GM20000 (cell line): ENCODE data around the gene BICDL1.
"Not testable (repeated sequence)": the region's sequence is repeated elsewhere in the genome, so short reads cannot be mapped to it uniquely, and the experiment has no call there.

ENCODE experiments used
- DNase-seq: peaks from one replicate; pipeline ENCODE4 v3.0.0; 2012; ENCODE audit warnings: low spot score
- TF ChIP-seq, protein P1 (sequence below): IDR thresholded peaks from 2 replicates; pipeline ENCODE4 v1.5.1; 2012; ENCODE audit warnings: mild to moderate bottlenecking, control low read depth; ENCODE audit errors: extremely low read depth, missing control alignments

BICDL1 gene

DNA sequence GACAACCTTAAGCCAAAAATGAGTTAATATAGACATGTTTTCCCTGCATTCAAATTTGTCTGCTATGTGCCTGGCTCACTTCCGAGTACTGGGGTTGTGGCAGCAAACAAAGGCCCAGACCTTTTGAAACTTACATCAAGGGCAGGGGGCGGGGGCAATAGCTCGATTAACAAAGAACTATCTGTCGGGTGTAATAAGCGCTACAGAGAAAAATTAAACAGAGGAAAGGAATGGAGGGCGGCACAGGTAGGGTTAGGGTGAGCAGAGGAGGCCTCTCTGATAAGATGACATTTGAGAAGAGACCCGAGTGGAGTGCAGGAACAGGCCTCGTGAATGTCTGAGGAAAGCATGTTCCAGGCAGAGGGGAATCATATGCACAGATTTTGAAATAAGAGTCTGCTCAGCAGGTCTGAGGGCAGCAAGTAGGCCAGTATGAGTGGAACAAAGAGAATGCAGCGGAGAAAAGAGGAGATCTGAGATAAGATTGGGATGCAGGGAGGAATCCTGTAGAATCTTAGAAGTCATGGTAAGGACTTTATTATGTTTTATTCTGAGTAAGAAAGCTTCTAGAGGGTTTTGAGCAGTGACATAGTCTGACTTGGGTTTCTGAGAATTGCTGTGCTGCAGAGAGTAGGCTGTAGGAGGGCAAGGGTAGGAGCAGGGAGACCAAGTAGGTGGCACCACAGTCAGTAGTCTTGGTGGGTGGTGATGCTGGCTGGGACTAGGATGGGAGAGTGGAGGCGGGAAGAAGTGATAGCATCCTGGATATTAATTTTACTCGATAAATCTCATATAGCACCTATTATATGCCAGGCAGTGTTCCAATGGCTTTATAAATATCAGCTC lies 52.6 kb downstream of the BICDL1 start:
- DNase-seq = no peak
- TF ChIP-seq, protein P1, sequence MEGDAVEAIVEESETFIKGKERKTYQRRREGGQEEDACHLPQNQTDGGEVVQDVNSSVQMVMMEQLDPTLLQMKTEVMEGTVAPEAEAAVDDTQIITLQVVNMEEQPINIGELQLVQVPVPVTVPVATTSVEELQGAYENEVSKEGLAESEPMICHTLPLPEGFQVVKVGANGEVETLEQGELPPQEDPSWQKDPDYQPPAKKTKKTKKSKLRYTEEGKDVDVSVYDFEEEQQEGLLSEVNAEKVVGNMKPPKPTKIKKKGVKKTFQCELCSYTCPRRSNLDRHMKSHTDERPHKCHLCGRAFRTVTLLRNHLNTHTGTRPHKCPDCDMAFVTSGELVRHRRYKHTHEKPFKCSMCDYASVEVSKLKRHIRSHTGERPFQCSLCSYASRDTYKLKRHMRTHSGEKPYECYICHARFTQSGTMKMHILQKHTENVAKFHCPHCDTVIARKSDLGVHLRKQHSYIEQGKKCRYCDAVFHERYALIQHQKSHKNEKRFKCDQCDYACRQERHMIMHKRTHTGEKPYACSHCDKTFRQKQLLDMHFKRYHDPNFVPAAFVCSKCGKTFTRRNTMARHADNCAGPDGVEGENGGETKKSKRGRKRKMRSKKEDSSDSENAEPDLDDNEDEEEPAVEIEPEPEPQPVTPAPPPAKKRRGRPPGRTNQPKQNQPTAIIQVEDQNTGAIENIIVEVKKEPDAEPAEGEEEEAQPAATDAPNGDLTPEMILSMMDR = no peak

DNA sequence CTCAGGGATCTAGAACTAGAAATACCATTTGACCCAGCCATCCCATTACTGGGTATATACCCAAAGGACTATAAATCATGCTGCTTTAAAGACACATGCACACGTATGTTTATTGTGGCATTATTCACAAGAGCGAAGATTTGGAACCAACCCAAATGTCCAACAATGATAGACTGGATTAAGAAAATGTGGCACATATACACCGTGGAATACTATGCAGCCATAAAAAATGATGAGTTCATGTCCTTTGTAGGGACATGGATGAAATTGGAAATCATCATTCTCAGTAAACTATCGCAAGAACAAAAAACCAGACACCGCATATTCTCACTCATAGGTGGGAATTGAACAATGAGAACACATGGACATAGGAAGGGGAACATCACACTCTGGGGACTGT lies 56.3 kb downstream of the BICDL1 start:
- not testable (repeated sequence) for DNase-seq

DNA sequence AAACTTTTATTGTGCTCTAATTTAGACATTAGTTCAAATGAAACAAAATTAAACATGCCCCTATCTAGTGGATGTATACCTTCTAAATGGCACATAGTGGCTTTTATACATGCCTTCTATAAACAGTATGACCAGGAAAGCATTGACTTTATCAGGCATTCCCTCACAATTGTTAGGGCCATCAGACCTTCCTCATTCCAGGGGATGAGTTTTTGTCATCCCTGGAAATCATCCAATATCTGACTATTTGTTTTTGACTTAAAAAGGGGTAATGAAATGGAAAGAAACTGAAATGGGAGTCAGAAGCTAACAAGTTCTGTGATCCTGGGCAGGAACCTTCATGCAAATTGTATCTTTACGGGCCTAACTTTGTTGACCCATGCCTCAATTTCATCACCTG lies 58.0 kb downstream of the BICDL1 start:
- DNase-seq = no peak

DNA sequence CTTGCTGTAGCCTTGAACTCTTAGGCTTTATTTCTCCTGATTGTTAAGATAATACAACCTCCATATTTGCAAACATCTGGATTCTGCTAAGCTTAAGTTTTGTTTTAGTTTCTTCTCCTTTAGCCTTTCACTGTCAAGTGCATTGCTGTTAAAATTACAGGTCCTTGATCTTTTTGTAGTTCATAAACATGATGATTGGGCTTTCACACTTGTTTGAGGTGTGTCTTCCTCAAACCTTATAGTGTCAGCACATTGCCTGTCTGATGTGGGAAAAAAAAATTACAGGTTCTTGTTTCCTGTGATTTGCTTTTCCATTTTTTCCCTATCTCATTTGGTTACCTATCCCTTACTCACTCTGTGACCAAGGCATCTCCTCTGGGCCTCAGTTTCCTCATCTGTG lies 59.2 kb downstream of the BICDL1 start:
- DNase-seq = no peak
- TF ChIP-seq, protein P1 = no peak

More for the DNA sequence above, 58.0 kb downstream of the BICDL1 start:
- TF ChIP-seq, protein P1 = no peak

DNA sequence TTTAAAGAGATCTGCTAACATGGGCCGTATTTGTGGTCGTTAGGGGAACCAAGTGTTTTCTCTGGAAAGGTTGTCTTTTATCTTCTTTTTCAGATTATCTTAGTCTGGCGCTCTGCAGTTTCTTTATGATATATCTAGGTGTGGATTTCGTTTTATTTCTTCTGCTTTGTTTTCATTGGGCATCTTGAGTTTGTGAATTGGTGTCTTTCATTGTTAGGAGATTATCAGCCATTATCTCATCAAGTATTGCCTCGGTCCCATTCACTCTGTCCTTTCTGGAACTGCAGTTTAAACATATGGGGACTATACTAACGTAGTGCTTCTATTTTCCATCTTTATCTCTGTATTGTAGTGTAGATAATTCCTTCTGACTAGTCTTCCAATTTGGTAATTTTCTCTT lies 60.4 kb downstream of the BICDL1 start:
- TF ChIP-seq, protein P1 = no peak
- no peak for DNase-seq

DNA sequence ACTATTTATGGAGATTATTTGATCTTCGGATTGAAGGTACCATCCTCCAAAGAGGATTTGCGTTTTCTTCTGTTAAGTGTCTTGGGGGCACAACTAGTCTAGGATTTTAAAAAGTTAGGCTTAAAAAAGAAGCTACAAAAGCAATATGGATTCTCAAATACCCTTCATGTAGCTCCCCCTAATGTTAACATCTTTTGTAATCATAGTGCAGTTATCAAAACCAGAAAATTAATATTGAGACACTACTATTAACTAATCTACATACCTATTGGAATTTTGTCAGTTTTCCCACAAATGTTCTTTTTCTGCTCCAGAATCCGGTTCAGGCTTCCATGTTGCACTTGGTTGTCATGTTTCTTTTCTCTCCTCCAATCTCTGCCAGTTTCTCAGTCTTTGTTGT lies 62.5 kb downstream of the BICDL1 start:
- TF ChIP-seq, protein P1 = no peak
- no peak for DNase-seq

DNA sequence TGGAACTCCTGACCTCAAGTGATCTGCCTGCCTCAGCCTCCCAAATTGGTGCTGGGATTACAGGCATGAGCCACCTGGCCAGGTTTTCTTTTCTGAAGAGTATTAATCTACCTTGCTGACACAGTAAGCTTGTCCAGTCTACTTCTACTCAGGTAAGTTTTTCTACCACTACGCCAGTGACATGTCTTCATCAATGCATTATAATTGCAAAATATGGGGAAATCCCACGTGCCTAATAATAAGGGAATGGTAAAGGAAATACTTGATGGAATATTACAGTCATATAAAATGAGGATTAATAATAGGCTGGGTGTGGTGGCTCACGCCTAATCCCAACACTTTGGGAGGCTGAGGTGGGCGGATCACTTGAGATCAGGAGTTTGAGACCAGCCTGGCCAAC lies 65.3 kb downstream of the BICDL1 start:
- no peak for DNase-seq
- TF ChIP-seq, protein P1 = no peak
